NCI-H345 treated with DMSO at 0.1 percent for 48 hours (cell line): ENCODE results near the gene TMC8.
"Not testable (repeated sequence)": the region's sequence is repeated elsewhere in the genome, so short reads cannot be mapped to it uniquely, and the experiment has no call there.

Experiments
- DNase-seq: peaks from one replicate; lab custom pipeline; 2025; ENCODE audit not compliant: unreplicated experiment; lab: John Stamatoyannopoulos, UW

The TMC8 gene

GRCh38 chr17:78133971-78134898 is 3.7 kb downstream of the TMC8 start:
- DNase-seq = peak; percentile 24

- no peak for DNase-seq
Observed at GRCh38 chr17:78134899-78135385, 4.4 kb downstream of the TMC8 start.

GRCh38 chr17:78135858-78136500 is 5.4 kb downstream of the TMC8 start:
- no peak for DNase-seq

GRCh38 chr17:78137392-78138203 is 7.0 kb downstream of the TMC8 start:
- DNase-seq = no peak

- no peak for DNase-seq
Observed at GRCh38 chr17:78138204-78139060, 7.9 kb downstream of the TMC8 start.

- DNase-seq = not testable (repeated sequence)
Observed at GRCh38 chr17:78139861-78140168, 9.2 kb downstream of the TMC8 start.

GRCh38 chr17:78140169-78141051 is 9.8 kb downstream of the TMC8 start:
- DNase-seq = peak; percentile 71

GRCh38 chr17:78141437-78142118 is 11.0 kb downstream of the TMC8 start:
- no peak for DNase-seq

- DNase-seq = no peak
Observed at GRCh38 chr17:78142119-78142861, 11.7 kb downstream of the TMC8 start.

GRCh38 chr17:78143214-78144146 is 12.9 kb downstream of the TMC8 start:
- no peak for DNase-seq

GRCh38 chr17:78144147-78144719 is 13.7 kb downstream of the TMC8 start:
- DNase-seq = no peak

- DNase-seq = no peak
Observed at GRCh38 chr17:78144736-78145641, 14.4 kb downstream of the TMC8 start.

GRCh38 chr17:78146471-78146869 is 15.9 kb downstream of the TMC8 start:
- DNase-seq = no peak

- no peak for DNase-seq
Observed at GRCh38 chr17:78146881-78147280, 16.3 kb downstream of the TMC8 start.

GRCh38 chr17:78147315-78147998 is 16.9 kb downstream of the TMC8 start:
- DNase-seq = no peak
